ENCODE measurements around the gene C22orf42. TPM values are rescaled to one million over a fixed set of nuclear protein-coding genes. Genes with fewer than 3 reads are reported as not detected.

The C22orf42 gene
- polyA plus RNA-seq, 1 donor (not counting 4 experiments of a cell fraction or from before 2014, with no cell fraction given), result not detected

- TF ChIP-seq EZH2 (IDR thresholded peaks at IDR 0.05; ENCODE audit: low read length), result no peak
- TF ChIP-seq, protein P1, sequence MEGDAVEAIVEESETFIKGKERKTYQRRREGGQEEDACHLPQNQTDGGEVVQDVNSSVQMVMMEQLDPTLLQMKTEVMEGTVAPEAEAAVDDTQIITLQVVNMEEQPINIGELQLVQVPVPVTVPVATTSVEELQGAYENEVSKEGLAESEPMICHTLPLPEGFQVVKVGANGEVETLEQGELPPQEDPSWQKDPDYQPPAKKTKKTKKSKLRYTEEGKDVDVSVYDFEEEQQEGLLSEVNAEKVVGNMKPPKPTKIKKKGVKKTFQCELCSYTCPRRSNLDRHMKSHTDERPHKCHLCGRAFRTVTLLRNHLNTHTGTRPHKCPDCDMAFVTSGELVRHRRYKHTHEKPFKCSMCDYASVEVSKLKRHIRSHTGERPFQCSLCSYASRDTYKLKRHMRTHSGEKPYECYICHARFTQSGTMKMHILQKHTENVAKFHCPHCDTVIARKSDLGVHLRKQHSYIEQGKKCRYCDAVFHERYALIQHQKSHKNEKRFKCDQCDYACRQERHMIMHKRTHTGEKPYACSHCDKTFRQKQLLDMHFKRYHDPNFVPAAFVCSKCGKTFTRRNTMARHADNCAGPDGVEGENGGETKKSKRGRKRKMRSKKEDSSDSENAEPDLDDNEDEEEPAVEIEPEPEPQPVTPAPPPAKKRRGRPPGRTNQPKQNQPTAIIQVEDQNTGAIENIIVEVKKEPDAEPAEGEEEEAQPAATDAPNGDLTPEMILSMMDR (optimal IDR thresholded peaks at IDR 0.05 in 1 of 3, IDR thresholded peaks at IDR 0.05 in 1 of 3, conservative IDR thresholded peaks at IDR 0.05 in 1 of 3; ENCODE audit: extremely low read depth in 1 of 3, insufficient read depth in 2 of 3, low read length in 3 of 3), result no peak
- no peak overlapping the region for H3K4me3 ChIP-seq (ENCODE audit: control insufficient read depth in 2 of 3, extremely low read depth in 1 of 3, insufficient read depth in 2 of 3, low read depth in 1 of 3, low read length in 3 of 3)
- H4K20me1 ChIP-seq (ENCODE audit: control insufficient read depth, extremely low read depth, insufficient read depth, low read length), result no peaks in the 10 kb centered on the region
- no peaks in the 10 kb centered on the region for H3K9me1 ChIP-seq (ENCODE audit: control insufficient read depth, extremely low read depth, insufficient read depth, low read length)
- no peaks in the 10 kb centered on the region for H3K4me1 ChIP-seq (ENCODE audit: control insufficient read depth, extremely low read depth, insufficient read depth, low read length)
- H3K36me3 ChIP-seq (ENCODE audit: control insufficient read depth in 2 of 2, extremely low read depth in 1 of 2, insufficient read depth in 2 of 2, low read length in 2 of 2), result no peaks in the 10 kb centered on the region
- FAIRE-seq (no peak), DNase-seq (ENCODE audit: low read depth, low spot score) (no peak)
- no peak overlapping the region for H3K27ac ChIP-seq (ENCODE audit: control insufficient read depth, insufficient read depth, low read length)
- dilution Hi-C loops (cut with MboI; ENCODE audit: extremely low pct_ligation_motif_present, low sequenced_read_pairs), result no loop called here
- H2AFZ ChIP-seq (ENCODE audit: control insufficient read depth, low read length), result no peak overlapping the region
- no peak overlapping the region for H3K9ac ChIP-seq (ENCODE audit: control insufficient read depth, extremely low read depth, insufficient read depth, low read length)
- no peaks in the 10 kb centered on the region for H3K79me2 ChIP-seq (ENCODE audit: control insufficient read depth, insufficient read depth, low read length)
- H3K27me3 ChIP-seq (ENCODE audit: control insufficient read depth, extremely low read depth, insufficient read depth, low read length), result no peaks in the 10 kb centered on the region
- no peaks in the 10 kb centered on the region for H3K9me3 ChIP-seq (ENCODE audit: control insufficient read depth, low read depth, low read length)
- H3K4me2 ChIP-seq (ENCODE audit: control insufficient read depth, extremely low read depth, insufficient read depth, low read depth, low read length), result no peak overlapping the region
Observed at GRCh38 chr22:32100711-32101110, 58.4 kb downstream of the C22orf42 start.

Small RNA genes lying within 50 kb of the gene (small RNA-seq; reads per million reads assigned to genes)
- gene AP1B1P2 (ENCODE audit: insufficient read length in 3 of 3, low read depth in 3 of 3, low replicate concordance in 1 of 3) (0 reads per million in 3 experiments), gene RF02171 (ENCODE audit: insufficient read length in 3 of 3, low read depth in 3 of 3, low replicate concordance in 1 of 3) (0 reads per million in 3 experiments)

Other genes with a start within 250 kb of the C22orf42 start
- gene YWHAH, start 214.8 kb downstream of the C22orf42 start, polyA plus RNA-seq, result 63.7 to 194 TPM (median 108 TPM) in 3 replicates
- 1.8 to 3.0 TPM (median 2.0 TPM) in 3 replicates for gene SLC5A1, start 116.0 kb downstream of the C22orf42 start, polyA plus RNA-seq
- gene RFPL2, start 45.8 kb upstream of the C22orf42 start, polyA plus RNA-seq, result not detected in 3 replicates
- not detected in 3 replicates for gene SLC5A4, start 96.0 kb upstream of the C22orf42 start, polyA plus RNA-seq
- not detected in 3 replicates for gene RFPL3, start 198.6 kb upstream of the C22orf42 start, polyA plus RNA-seq

Data from keratinocyte (primary cell).